ENCODE results near the gene ADGRL1. TPM values are rescaled to one million over a fixed set of nuclear protein-coding genes. Genes with fewer than 3 reads are reported as not detected.
A peak's percentile ranks its signal among the peaks of the same experiment; 100 is the strongest.

Gene ADGRL1
- total and polyA plus RNA-seq, 8 donors, result 6.0 to 24.5 (median 13.3) TPM

DNA sequence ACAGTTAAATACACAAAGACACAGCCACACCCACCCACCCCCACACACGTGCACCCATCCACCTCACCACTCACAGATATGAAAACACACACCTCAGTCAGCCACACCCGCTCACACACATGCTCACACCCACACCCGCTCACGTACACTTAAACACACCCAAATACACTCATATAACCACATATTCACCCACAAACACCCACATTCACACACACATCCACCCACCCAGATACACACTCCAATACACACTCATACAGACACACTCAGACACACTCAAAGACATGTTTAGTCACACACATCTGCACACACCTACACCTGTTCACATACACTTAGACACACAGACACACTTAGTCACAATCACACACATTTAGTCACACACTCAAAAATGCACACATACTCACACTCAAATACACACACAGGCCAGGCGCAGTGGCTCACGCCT, 30.6 kb downstream of the ADGRL1 start:
- WGBS, 5 donors, result 64 to 88% (median 77%) methylated on average over 6 of the region's 6 CpGs
- no peak for TF ChIP-seq POLR2A (IDR thresholded peaks at IDR 0.05)
- TF ChIP-seq, protein P1, sequence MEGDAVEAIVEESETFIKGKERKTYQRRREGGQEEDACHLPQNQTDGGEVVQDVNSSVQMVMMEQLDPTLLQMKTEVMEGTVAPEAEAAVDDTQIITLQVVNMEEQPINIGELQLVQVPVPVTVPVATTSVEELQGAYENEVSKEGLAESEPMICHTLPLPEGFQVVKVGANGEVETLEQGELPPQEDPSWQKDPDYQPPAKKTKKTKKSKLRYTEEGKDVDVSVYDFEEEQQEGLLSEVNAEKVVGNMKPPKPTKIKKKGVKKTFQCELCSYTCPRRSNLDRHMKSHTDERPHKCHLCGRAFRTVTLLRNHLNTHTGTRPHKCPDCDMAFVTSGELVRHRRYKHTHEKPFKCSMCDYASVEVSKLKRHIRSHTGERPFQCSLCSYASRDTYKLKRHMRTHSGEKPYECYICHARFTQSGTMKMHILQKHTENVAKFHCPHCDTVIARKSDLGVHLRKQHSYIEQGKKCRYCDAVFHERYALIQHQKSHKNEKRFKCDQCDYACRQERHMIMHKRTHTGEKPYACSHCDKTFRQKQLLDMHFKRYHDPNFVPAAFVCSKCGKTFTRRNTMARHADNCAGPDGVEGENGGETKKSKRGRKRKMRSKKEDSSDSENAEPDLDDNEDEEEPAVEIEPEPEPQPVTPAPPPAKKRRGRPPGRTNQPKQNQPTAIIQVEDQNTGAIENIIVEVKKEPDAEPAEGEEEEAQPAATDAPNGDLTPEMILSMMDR (IDR thresholded peaks at IDR 0.05), result no peak
- no peak for TF ChIP-seq EP300 (IDR thresholded peaks at IDR 0.05)
- no peak for TF ChIP-seq POLR2AphosphoS5 (IDR thresholded peaks at IDR 0.05)
- Histone ChIP-seq H3K9me3 (no peaks in the 10 kb centered on the region), H3K27ac (no peak overlapping the region), H3K27me3 (no peaks in the 10 kb centered on the region), H3K4me3 (no peak overlapping the region), H3K36me3 (peaks cover 21 to 76% (median 73%) of the 10 kb centered on the region in 4 donors), H3K4me1 (no peaks in the 10 kb centered on the region)
- intact Hi-C loops (cut with DNase I; ENCODE audit: low total_unique reads), result no loop called here
- DNase-seq, result no peak

DNA sequence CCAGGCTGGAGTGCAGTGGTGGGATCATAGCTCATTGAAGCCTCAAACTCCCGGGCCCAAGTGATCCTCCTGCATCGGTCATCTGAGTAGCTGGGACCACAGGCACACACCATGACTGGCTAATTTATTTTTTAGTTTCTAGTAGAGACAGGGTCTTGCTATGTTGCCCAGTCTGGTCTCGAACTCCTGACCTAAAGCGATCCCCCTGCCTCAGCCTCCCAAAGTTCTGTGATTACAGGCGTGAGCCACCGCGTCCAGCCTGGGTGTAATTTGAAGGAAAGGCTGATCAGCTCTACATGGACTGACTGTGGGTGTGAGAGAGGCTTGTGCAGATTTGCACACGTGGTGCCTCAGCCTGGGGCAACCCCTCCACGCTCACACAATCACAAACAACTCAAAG, 31.1 kb downstream of the ADGRL1 start:
- Histone ChIP-seq H3K36me3 (peaks cover 21 to 81% (median 78%) of the 10 kb centered on the region in 4 donors), H3K4me3 (no peak overlapping the region), H3K4me1 (no peaks in the 10 kb centered on the region), H3K27me3 (no peaks in the 10 kb centered on the region), H3K27ac (no peak overlapping the region), H3K9me3 (no peaks in the 10 kb centered on the region)
- TF ChIP-seq POLR2AphosphoS5 (IDR thresholded peaks at IDR 0.05) (no peak), POLR2A (IDR thresholded peaks at IDR 0.05) (no peak), EP300 (IDR thresholded peaks at IDR 0.05) (no peak)
- TF ChIP-seq, protein P1 (IDR thresholded peaks at IDR 0.05), result no peak
- intact Hi-C loops (cut with DNase I; ENCODE audit: low total_unique reads), result no loop called here
- WGBS, 5 donors, result 91 to 95% (median 94%) methylated on average over 9 of the region's 9 CpGs
- no peak for DNase-seq

DNA sequence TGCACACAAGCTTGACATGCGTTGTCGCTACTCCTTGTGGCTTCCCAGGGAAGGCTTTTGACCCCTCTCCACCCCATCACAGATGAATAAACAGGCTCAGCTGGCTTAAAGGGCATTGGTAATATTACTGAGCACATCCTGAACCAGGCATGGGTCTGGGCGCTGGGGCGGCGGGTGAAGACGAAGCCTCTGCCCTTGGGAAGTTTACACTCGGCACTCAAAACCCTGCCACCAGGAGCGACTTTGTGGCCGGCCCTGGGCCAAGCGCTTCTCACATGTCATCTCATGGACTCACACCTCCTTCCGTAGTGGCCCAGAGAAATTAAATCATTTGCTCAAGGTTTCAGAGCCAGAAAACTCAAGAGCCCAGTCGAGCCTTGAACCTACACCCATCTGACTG, 37.0 kb downstream of the ADGRL1 start:
- H3K9me3 ChIP-seq, result no peaks in the 10 kb centered on the region
- no peak for DNase-seq
- TF ChIP-seq, protein P1 (IDR thresholded peaks at IDR 0.05), result no peak
- TF ChIP-seq EP300 (IDR thresholded peaks at IDR 0.05), result no peak
- no peak for TF ChIP-seq POLR2AphosphoS5 (IDR thresholded peaks at IDR 0.05)
- TF ChIP-seq POLR2A (IDR thresholded peaks at IDR 0.05), result no peak
- peaks cover 6 to 25% (median 20%) of the 10 kb centered on the region in 4 donors for H3K4me1 ChIP-seq
- H3K36me3 ChIP-seq, result peaks cover 13 to 59% (median 55%) of the 10 kb centered on the region in 4 donors
- H3K4me3 ChIP-seq, result no peak overlapping the region
- intact Hi-C loops (cut with DNase I; ENCODE audit: low total_unique reads), result no loop called here
- H3K27ac ChIP-seq, result no peak overlapping the region
- 89 to 95% (median 94%) methylated on average over 12 of the region's 12 CpGs for WGBS, 5 donors
- no peaks in the 10 kb centered on the region for H3K27me3 ChIP-seq

DNA sequence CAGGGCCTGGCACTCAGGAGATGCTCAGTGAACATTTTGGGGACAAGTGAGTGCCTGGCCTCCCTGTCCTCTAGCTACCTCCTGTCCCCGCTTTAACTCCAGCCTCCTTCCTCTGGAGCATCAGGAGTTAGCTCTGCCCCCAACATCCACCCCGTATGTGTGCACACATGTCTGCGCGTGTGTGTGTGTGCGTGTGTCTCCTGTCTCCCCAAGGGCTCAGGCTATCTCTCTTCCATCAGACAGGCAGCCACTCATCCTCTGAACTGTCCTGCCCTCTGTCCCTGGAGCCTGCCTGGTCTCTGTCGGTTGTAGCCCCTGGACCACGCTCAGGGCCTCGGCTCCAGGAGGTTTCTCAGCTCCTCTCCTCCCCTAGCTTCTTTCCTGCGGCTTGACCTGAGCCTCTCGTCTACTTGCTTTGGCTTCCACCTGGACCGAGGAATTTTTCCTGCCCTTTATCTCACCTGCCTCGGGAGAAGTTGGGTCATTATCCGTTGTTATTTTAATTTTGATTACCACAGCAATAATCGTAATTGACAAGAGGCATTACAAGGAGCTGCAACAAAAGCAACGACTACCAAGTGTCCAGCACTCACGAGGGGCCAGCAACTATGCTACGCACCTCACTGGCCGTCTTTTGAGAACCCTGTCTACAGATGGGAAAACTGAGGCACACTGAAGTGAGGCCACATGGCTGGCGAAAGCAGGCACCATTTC, 37.6 kb downstream of the ADGRL1 start:
- Histone ChIP-seq H3K4me3 (no peak overlapping the region), H3K9me3 (no peaks in the 10 kb centered on the region), H3K4me1 (peaks cover 6 to 25% (median 20%) of the 10 kb centered on the region in 4 donors), H3K27me3 (no peaks in the 10 kb centered on the region), H3K36me3 (peaks cover 13 to 56% (median 50%) of the 10 kb centered on the region in 4 donors), H3K27ac (no peak overlapping the region)
- TF ChIP-seq, protein P1 (IDR thresholded peaks at IDR 0.05), result no peak
- no peak for TF ChIP-seq POLR2A (IDR thresholded peaks at IDR 0.05)
- TF ChIP-seq EP300 (IDR thresholded peaks at IDR 0.05), result no peak
- TF ChIP-seq POLR2AphosphoS5 (IDR thresholded peaks at IDR 0.05), result no peak
- 81 to 86% (median 85%) methylated on average over 19 of the region's 19 CpGs for WGBS, 5 donors
- intact Hi-C loops (cut with DNase I; ENCODE audit: low total_unique reads), result no loop called here
- peak in 1 of 2 donors; percentile 15 for DNase-seq

All from stomach (tissue), 9 donors.